ENCODE results near the gene CASP3.
"Not testable (repeated sequence)": the region's sequence is repeated elsewhere in the genome, so short reads cannot be mapped to it uniquely, and the experiment has no call there.

Gene CASP3

GRCh38 chr4:184591747-184592270 lies 57.4 kb downstream of the CASP3 start:
- not testable (repeated sequence) for DNase-seq

- DNase-seq = no peak
Measured at GRCh38 chr4:184591070-184591677, 58.1 kb downstream of the CASP3 start.

GRCh38 chr4:184590196-184590595 lies 59.1 kb downstream of the CASP3 start:
- DNase-seq = no peak

- no peak for DNase-seq
Measured at GRCh38 chr4:184588893-184589292, 60.4 kb downstream of the CASP3 start.

GRCh38 chr4:184587701-184588100 lies 61.5 kb downstream of the CASP3 start:
- DNase-seq = no peak

GRCh38 chr4:184587221-184587620 lies 62.0 kb downstream of the CASP3 start:
- no peak for DNase-seq

GRCh38 chr4:184583738-184584502 lies 65.3 kb downstream of the CASP3 start:
- DNase-seq = no peak

Measured in activated effector memory CD4-positive, alpha-beta T cell treated with Interleukin-2 at 50 U/mL for 16 hours (primary cell).